OCI-LY1 (cell line): ENCODE data around the gene ACAP3.

ENCODE experiments used
- H2AFZ ChIP-seq: fragments of 200-600 bp; sonication (generic), shearing (Covaris generic); 2 replicates; pipeline ENCODE4 v1.6.0; 2014; ENCODE audit warnings: antibody characterized with exemption, mild to moderate bottlenecking, low read length
- H3F3A ChIP-seq: fragments of 200-600 bp; sonication (generic), shearing (Covaris generic); 2 replicates; pipeline ENCODE4 v1.6.0; 2014; ENCODE audit warnings: mild to moderate bottlenecking, antibody characterized with exemption, low read length, moderate library complexity; ENCODE audit not compliant: insufficient read depth
- H3K27ac ChIP-seq: fragments of 200-600 bp; sonication (generic); 2 replicates; pipeline ENCODE4 v1.5.1; 2014; ENCODE audit warnings: low read length, mixed run types, mild to moderate bottlenecking, low read depth; ENCODE audit not compliant: poor library complexity, severe bottlenecking
- H3K27me3 ChIP-seq: fragments of 200-600 bp; sonication (generic); 2 replicates; pipeline ENCODE4 v1.6.0; 2014; ENCODE audit warnings: antibody characterized with exemption, mild to moderate bottlenecking, low read length, moderate library complexity; ENCODE audit not compliant: insufficient read depth
- H3K36me3 ChIP-seq: fragments of 200-600 bp; sonication (generic); 2 replicates; pipeline ENCODE4 v1.6.1; 2014; ENCODE audit warnings: mild to moderate bottlenecking, antibody characterized with exemption, low read length, moderate library complexity, mixed read lengths; ENCODE audit not compliant: insufficient read depth
- H3K4me1 ChIP-seq: fragments of 200-600 bp; sonication (generic); 2 replicates; pipeline ENCODE4 v1.5.1; 2014; ENCODE audit warnings: mild to moderate bottlenecking, low read length, moderate library complexity; ENCODE audit not compliant: insufficient read depth, severe bottlenecking
- H3K4me2 ChIP-seq: fragments of 200-600 bp; sonication (generic), shearing (Covaris generic); 2 replicates; pipeline ENCODE4 v1.6.1; 2014; ENCODE audit warnings: low read length
- H3K4me3 ChIP-seq: fragments of 200-600 bp; sonication (generic); 2 replicates; pipeline ENCODE4 v1.5.1; 2014; ENCODE audit warnings: low read length, low read depth, mild to moderate bottlenecking, mixed read lengths; ENCODE audit not compliant: poor library complexity, severe bottlenecking
- H3K79me2 ChIP-seq: fragments of 200-600 bp; shearing (Covaris generic); 2 replicates; pipeline ENCODE4 v1.6.1; 2016; ENCODE audit warnings: mixed run types, low read length, mixed read lengths; ENCODE audit not compliant: insufficient read depth
- H3K9ac ChIP-seq: fragments of 200-600 bp; sonication (generic), shearing (Covaris generic); 2 replicates; pipeline ENCODE4 v1.6.1; 2014; ENCODE audit warnings: mild to moderate bottlenecking, low read length, mixed read lengths
- H3K9me2 ChIP-seq: fragments of 200-600 bp; sonication (generic), shearing (Covaris generic); 2 replicates; pipeline ENCODE4 v1.6.1; 2014; ENCODE audit warnings: low read depth, mild to moderate bottlenecking, low read length, mixed read lengths
- H3K9me3 ChIP-seq: fragments of 200-600 bp; shearing (Covaris generic); 2 replicates; pipeline ENCODE4 v1.6.1; 2014; ENCODE audit warnings: low read length, mixed read lengths
- H4K20me1 ChIP-seq: fragments of 200-600 bp; sonication (generic), shearing (Covaris generic); 2 replicates; pipeline ENCODE4 v1.6.0; 2016; ENCODE audit warnings: mild to moderate bottlenecking, low read length; ENCODE audit not compliant: insufficient read depth
- CTCF ChIP-seq: fragments of 200-600 bp; sonication (generic), shearing (Covaris generic); IDR thresholded peaks from 2 replicates; pipeline ENCODE4 v1.5.1; 2017; ENCODE audit warnings: mild to moderate bottlenecking, antibody characterized with exemption, low read length, moderate library complexity, mixed read lengths
- EZH2 ChIP-seq: fragments of 200-600 bp; sonication (generic), shearing (Covaris generic); IDR thresholded peaks from 2 replicates; pipeline ENCODE4 v1.8.0; 2017; ENCODE audit warnings: borderline replicate concordance, mixed run types, mild to moderate bottlenecking, antibody characterized with exemption, low read length, moderate library complexity, mixed read lengths

The ACAP3 gene

GRCh38 chr1:1329304-1330210, 21.8 kb upstream of the ACAP3 start:
- TF ChIP-seq CTCF (no peak), EZH2 (no peak)
- Histone ChIP-seq H3F3A (no peaks in the 10 kb centered on the region), H3K36me3 (no peaks in the 10 kb centered on the region), H3K79me2 (no peaks in the 10 kb centered on the region), H2AFZ (no peak overlapping the region), H3K9ac (no peak overlapping the region), H3K27ac (no peak overlapping the region), H3K9me2 (no peaks in the 10 kb centered on the region), H3K9me3 (no peaks in the 10 kb centered on the region), H3K4me2 (no peak overlapping the region), H4K20me1 (no peaks in the 10 kb centered on the region), H3K4me3 (no peak overlapping the region), H3K4me1 (peaks cover 16% of the 10 kb centered on the region), H3K27me3 (no peaks in the 10 kb centered on the region)

- Histone ChIP-seq H3K36me3 (no peaks in the 10 kb centered on the region), H3K27ac (no peak overlapping the region), H3K4me1 (peaks cover 21% of the 10 kb centered on the region), H4K20me1 (no peaks in the 10 kb centered on the region), H3K27me3 (no peaks in the 10 kb centered on the region), H3K9me3 (no peaks in the 10 kb centered on the region), H3K79me2 (peaks cover 4% of the 10 kb centered on the region), H3F3A (no peaks in the 10 kb centered on the region), H2AFZ (no peak overlapping the region), H3K4me3 (no peak overlapping the region), H3K4me2 (no peak overlapping the region), H3K9ac (no peak overlapping the region), H3K9me2 (no peaks in the 10 kb centered on the region)
- TF ChIP-seq EZH2 (no peak), CTCF (no peak)
Measured at GRCh38 chr1:1328254-1328653, 20.5 kb upstream of the ACAP3 start.

GRCh38 chr1:1327291-1327690, 19.6 kb upstream of the ACAP3 start:
- H3K27me3 ChIP-seq, result no peaks in the 10 kb centered on the region
- H3K4me3 ChIP-seq, result no peak overlapping the region
- H3K9me3 ChIP-seq, result no peaks in the 10 kb centered on the region
- no peak overlapping the region for H3K4me2 ChIP-seq
- H4K20me1 ChIP-seq, result no peaks in the 10 kb centered on the region
- no peak overlapping the region for H2AFZ ChIP-seq
- no peaks in the 10 kb centered on the region for H3K9me2 ChIP-seq
- peaks cover 10% of the 10 kb centered on the region for H3K79me2 ChIP-seq
- TF ChIP-seq CTCF (no peak), EZH2 (no peak)
- H3K36me3 ChIP-seq, result no peaks in the 10 kb centered on the region
- H3K27ac ChIP-seq, result no peak overlapping the region
- no peaks in the 10 kb centered on the region for H3F3A ChIP-seq
- H3K9ac ChIP-seq, result no peak overlapping the region
- H3K4me1 ChIP-seq, result peaks cover 26% of the 10 kb centered on the region
